ENCODE measurements around the gene IQGAP1. TPM values are rescaled to one million over a fixed set of nuclear protein-coding genes. Genes with fewer than 3 reads are reported as not detected.
"Not testable (repeated sequence)": the region's sequence is repeated elsewhere in the genome, so short reads cannot be mapped to it uniquely, and the experiment has no call there.

IQGAP1 gene
- total and polyA plus RNA-seq, 2 donors (not counting 1 experiment from before 2014, with no cell fraction given): 222 to 270 TPM

GRCh38 chr15:90345857-90346256 lies 42.2 kb upstream of the IQGAP1 start:
- H3K4me2 ChIP-seq (ENCODE audit: extremely low read depth, insufficient read depth, low read length): no peak overlapping the region
- no peaks in the 10 kb centered on the region for H3K79me2 ChIP-seq (ENCODE audit: control insufficient read depth, insufficient read depth, low read length)
- peaks cover 8% of the 10 kb centered on the region for H3K4me1 ChIP-seq (ENCODE audit: control insufficient read depth, extremely low read depth, insufficient read depth, low read length)
- H3K27ac ChIP-seq (ENCODE audit: insufficient read depth, low read length): no peak overlapping the region
- TF ChIP-seq CTCF (conservative IDR thresholded peaks at IDR 0.05 in 1 of 2, IDR thresholded peaks at IDR 0.05 in 1 of 2; ENCODE audit: low read depth in 1 of 2, low read length in 2 of 2) (no peak), EZH2 (IDR thresholded peaks at IDR 0.05; ENCODE audit: low read length, missing control alignments) (no peak)
- H2AFZ ChIP-seq (ENCODE audit: low read length): no peak overlapping the region
- H3K4me3 ChIP-seq (replicated peaks in 1 of 4; ENCODE audit: control extremely low read depth in 1 of 4, insufficient read depth in 1 of 4, low read depth in 3 of 4, low read length in 4 of 4): no peak overlapping the region
- no peak overlapping the region for H3K9ac ChIP-seq (ENCODE audit: insufficient read depth, low read length)
- DNase-seq (ENCODE audit: low read depth in 2 of 2): no peak
- no peaks in the 10 kb centered on the region for H4K20me1 ChIP-seq (ENCODE audit: control insufficient read depth, extremely low read depth, insufficient read depth, low read length)
- no peaks in the 10 kb centered on the region for H3K27me3 ChIP-seq (ENCODE audit: control insufficient read depth, insufficient read depth, low read length)
- no peaks in the 10 kb centered on the region for H3K9me3 ChIP-seq (ENCODE audit: control insufficient read depth, insufficient read depth, low read depth, low read length)
- no peaks in the 10 kb centered on the region for H3K36me3 ChIP-seq (ENCODE audit: control insufficient read depth, insufficient read depth, low read length)

- H3K79me2 ChIP-seq (ENCODE audit: control insufficient read depth, insufficient read depth, low read length); H3K27ac ChIP-seq (ENCODE audit: insufficient read depth, low read length); H3K36me3 ChIP-seq (ENCODE audit: control insufficient read depth, insufficient read depth, low read length); H2AFZ ChIP-seq (ENCODE audit: low read length); H4K20me1 ChIP-seq (ENCODE audit: control insufficient read depth, extremely low read depth, insufficient read depth, low read length); H3K9me3 ChIP-seq (ENCODE audit: control insufficient read depth, insufficient read depth, low read depth, low read length); DNase-seq (ENCODE audit: low read depth in 2 of 2); H3K4me3 ChIP-seq (replicated peaks in 1 of 4; ENCODE audit: control extremely low read depth in 1 of 4, insufficient read depth in 1 of 4, low read depth in 3 of 4, low read length in 4 of 4); H3K27me3 ChIP-seq (ENCODE audit: control insufficient read depth, insufficient read depth, low read length); H3K4me2 ChIP-seq (ENCODE audit: extremely low read depth, insufficient read depth, low read length); H3K4me1 ChIP-seq (ENCODE audit: control insufficient read depth, extremely low read depth, insufficient read depth, low read length); H3K9ac ChIP-seq (ENCODE audit: insufficient read depth, low read length): not testable (repeated sequence)
Measured at GRCh38 chr15:90347431-90348065, 40.5 kb upstream of the IQGAP1 start.

GRCh38 chr15:90348456-90348855 lies 39.6 kb upstream of the IQGAP1 start:
- Histone ChIP-seq H3K27ac (ENCODE audit: insufficient read depth, low read length) (no peak overlapping the region), H3K4me3 (replicated peaks in 1 of 4; ENCODE audit: control extremely low read depth in 1 of 4, insufficient read depth in 1 of 4, low read depth in 3 of 4, low read length in 4 of 4) (no peak overlapping the region), H3K27me3 (ENCODE audit: control insufficient read depth, insufficient read depth, low read length) (no peaks in the 10 kb centered on the region), H3K4me2 (ENCODE audit: extremely low read depth, insufficient read depth, low read length) (no peak overlapping the region), H3K9ac (ENCODE audit: insufficient read depth, low read length) (no peak overlapping the region), H3K36me3 (ENCODE audit: control insufficient read depth, insufficient read depth, low read length) (no peaks in the 10 kb centered on the region), H3K4me1 (ENCODE audit: control insufficient read depth, extremely low read depth, insufficient read depth, low read length) (no peaks in the 10 kb centered on the region), H3K9me3 (ENCODE audit: control insufficient read depth, insufficient read depth, low read depth, low read length) (no peaks in the 10 kb centered on the region), H4K20me1 (ENCODE audit: control insufficient read depth, extremely low read depth, insufficient read depth, low read length) (no peaks in the 10 kb centered on the region), H3K79me2 (ENCODE audit: control insufficient read depth, insufficient read depth, low read length) (no peaks in the 10 kb centered on the region), H2AFZ (ENCODE audit: low read length) (no peak overlapping the region)
- no peak for DNase-seq (ENCODE audit: low read depth in 2 of 2)
- no peak for TF ChIP-seq EZH2 (IDR thresholded peaks at IDR 0.05; ENCODE audit: low read length, missing control alignments)
- no peak for TF ChIP-seq CTCF (conservative IDR thresholded peaks at IDR 0.05 in 1 of 2, IDR thresholded peaks at IDR 0.05 in 1 of 2; ENCODE audit: low read depth in 1 of 2, low read length in 2 of 2)
